Hindlimb muscle (tissue), 1 donor: ENCODE measurements around the gene ADGB. TPM values are rescaled to one million over a fixed set of nuclear protein-coding genes. Genes with fewer than 3 reads are reported as not detected.
"Not testable (repeated sequence)": the region's sequence is repeated elsewhere in the genome, so short reads cannot be mapped to it uniquely, and the experiment has no call there.

Source experiments
- DNase-seq: peaks from one replicate; pipeline ENCODE4 v3.0.0-alpha.2; 2013
- polyA plus RNA-seq: library from polyadenylated mRNA; unstranded; fragments of 120-200 nt; gene quantifications from one replicate; pipeline ENCODE4 v1.2.1, GENCODE V29; 2013; ENCODE audit not compliant: insufficient read length

ADGB gene
- not detected for polyA plus RNA-seq

DNA sequence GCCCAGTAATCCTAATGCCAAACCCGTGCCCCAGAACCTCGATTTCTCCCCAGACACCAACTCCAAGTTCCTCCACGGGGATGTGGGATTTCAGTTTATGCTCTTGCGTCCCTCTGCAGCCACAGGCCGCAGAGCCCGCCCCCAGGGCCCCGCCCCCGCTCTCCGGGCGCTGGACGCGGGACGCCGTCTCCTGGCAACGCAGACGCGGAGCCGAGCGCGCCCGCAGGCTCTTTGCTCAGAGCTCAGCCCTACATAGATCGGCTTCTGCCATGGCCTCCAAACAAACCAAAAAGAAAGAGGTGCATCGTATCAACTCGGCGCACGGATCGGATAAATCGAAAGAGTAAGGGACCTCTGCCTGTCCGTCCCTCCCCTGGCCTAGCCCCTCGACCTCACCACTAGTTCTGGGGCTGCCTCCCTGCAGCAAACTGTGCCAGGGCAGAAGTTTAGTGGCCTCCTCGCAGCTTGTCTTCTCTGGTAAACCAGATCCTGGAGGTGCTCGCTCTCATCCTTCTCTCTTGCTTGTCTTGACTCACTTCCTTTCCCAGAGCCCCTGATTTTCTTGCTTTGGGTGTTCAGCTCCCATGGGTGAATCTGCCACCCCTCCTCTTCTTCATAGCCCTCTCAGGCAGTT is at the start of gene ADGB:
TSS of gene ADGB (plus strand) at position 201 of the 634 bp plus-strand sequence. CDS start at position 270, 69 bp downstream.
- DNase-seq: peak; percentile 66

DNA sequence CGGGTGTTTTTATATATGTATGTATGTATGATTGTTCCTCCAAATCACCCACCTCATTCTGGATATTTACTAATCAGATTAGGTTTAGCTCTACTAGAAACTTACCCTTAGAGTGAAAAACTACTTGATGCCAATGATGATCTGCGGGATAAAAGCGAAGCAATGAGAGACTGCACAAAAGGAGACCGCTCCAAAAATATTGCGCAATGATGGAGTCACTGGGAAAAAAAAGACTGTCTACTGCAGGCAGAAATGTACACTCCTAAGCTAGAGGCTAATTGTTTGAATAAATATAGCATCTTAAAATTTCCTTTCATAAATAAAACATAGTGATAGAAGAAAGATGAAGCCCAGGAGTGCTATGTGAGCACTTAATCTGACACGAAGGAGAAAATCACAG is 47.9 kb upstream of the ADGB start:
- DNase-seq: no peak

- DNase-seq: no peak
Observed at GRCh38 chr6:146551545-146551944, 47.2 kb upstream of the ADGB start.

DNA sequence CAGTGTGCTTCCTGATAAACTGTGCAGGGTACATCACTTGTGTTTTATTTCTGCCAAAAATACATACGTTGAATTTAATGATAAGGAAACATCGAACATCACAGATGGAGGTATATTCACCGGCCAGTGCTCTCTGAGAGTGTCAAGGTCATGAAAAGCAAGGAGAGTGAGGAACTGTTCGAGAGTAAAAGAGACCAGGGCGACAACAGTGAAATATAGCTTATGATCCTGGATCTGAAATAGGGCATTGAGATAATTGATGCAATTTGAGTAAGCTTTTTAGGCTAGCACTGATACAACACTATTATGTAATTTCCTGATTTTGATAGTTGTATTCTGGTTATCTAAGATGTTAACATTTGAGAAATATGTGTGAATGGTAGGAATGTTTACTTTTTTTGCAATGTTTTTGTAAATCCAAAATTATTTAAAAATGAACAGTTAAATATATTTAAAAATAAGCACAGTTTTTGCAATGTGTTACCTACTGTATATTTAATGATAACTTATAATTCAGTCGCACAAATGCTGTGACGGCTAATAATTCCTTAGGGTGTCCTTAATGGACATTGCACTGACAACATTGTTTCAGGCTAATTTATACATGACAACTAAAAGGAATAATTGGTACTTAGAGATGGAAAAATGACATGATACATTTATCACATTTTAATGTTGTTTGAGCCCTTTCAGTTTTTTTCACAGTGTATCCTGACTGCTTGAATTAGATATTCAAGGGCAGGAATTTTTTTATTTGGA is 45.2 kb upstream of the ADGB start:
- DNase-seq: no peak

GRCh38 chr6:146560607-146561006 is 38.2 kb upstream of the ADGB start:
- DNase-seq: no peak

GRCh38 chr6:146566661-146567060 is 32.1 kb upstream of the ADGB start:
- not testable (repeated sequence) for DNase-seq

GRCh38 chr6:146568619-146569018 is 30.2 kb upstream of the ADGB start:
- not testable (repeated sequence) for DNase-seq

GRCh38 chr6:146574211-146574610 is 24.6 kb upstream of the ADGB start:
- DNase-seq: no peak

- DNase-seq: no peak
Observed at GRCh38 chr6:146578054-146578453, 20.7 kb upstream of the ADGB start.

GRCh38 chr6:146581968-146582367 is 16.8 kb upstream of the ADGB start:
- DNase-seq: no peak

DNA sequence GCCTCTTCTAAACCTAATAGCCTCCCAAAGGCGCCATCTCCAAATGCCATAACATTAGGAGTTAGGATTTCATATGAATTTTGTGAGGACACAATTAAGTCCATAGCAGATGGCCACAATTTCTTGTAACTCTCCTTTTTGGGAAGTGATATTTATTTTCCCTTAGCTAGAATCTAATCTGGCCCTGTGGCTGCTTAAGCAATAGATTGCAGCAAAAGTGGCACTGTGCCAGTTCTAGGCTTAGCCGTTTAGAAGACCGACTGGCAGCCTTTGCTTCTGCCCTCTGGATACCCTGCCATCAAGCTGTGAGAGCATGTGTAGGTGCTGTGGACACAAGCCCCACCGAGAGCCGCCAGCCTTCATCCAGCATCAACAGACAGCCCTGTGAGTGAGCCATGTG is 15.9 kb upstream of the ADGB start:
- DNase-seq: no peak

- no peak for DNase-seq
Observed at GRCh38 chr6:146583966-146584365, 14.8 kb upstream of the ADGB start.

GRCh38 chr6:146587459-146587858 is 11.3 kb upstream of the ADGB start:
- no peak for DNase-seq

GRCh38 chr6:146590492-146590891 is 8.3 kb upstream of the ADGB start:
- no peak for DNase-seq

- DNase-seq: no peak
Observed at GRCh38 chr6:146592451-146592850, 6.3 kb upstream of the ADGB start.

GRCh38 chr6:146593986-146594385 is 4.8 kb upstream of the ADGB start:
- DNase-seq: no peak

- DNase-seq: no peak
Observed at GRCh38 chr6:146594495-146594894, 4.3 kb upstream of the ADGB start.

DNA sequence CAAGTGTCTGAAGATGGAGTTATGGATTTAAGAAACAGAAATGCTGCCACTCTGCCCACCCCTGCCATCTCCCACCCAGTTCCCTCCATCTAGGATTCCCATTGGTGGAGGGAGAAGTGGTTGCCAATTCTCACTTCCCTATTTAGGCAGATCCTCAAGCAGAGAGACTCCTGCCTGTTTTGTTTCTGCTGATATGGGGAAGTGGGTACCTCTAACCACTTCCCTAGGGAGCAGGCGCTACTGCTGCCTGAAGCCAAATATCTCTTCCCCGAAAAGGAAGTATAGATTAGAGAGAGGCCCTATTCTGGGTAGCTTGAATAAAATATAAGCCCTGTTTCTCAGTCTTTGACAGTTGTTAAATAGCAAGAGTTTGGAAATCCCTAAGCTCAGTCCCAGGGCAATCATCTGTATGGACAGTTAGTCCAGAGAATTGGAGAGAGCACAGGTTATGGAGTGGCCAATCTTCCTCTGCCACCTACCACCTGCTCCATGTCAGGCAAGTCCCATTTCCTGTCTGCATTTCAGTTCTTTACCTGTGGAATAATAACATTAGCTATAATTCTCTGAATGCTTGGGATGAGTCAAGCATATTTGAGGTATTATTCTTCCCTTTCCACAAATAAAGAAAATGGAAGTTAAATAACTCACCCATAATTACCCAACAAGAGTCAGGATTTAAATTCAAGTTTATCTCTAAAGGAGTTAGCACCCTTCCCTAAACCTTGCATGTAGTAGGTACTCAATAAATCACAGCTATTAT is 2.6 kb upstream of the ADGB start:
- peak; percentile 30 for DNase-seq

DNA sequence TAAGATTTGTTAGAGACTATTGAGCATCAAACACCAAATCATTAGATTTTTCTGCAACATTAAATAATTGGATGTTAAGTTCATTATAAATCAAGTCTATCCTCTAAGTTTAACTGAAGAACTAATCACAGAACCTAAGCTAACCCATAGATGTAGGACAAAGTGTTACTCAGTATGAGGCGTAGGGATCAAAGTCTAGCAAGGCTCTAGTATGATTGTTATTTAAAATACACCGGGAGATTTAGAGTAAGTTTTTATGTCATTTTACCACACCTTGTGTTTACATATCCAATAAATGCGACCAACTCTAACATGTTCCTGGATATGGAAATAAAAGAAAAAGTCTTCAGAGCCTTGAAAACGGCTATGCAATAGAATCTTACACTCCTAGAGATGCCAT is 2.6 kb downstream of the ADGB start:
- no peak for DNase-seq

DNA sequence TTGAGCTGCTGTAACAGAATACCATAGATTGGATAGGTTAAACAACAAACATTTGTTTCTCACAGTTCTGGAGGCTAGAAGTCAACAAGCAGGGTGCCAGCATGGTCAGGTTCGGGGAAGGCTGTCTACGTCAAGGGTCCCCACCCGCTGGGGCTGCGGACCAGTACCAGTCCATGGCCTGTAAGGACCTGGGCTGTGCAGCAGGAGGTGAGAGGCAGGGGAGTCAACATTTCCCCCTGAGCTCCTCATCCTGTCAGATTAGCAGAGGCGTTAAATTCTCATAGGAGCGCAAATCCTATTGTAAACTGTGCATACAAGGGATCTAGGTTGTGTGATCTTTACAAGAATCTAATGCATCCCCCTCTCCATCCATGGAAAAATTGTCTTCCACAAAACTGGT is 3.8 kb downstream of the ADGB start:
- no peak for DNase-seq

DNA sequence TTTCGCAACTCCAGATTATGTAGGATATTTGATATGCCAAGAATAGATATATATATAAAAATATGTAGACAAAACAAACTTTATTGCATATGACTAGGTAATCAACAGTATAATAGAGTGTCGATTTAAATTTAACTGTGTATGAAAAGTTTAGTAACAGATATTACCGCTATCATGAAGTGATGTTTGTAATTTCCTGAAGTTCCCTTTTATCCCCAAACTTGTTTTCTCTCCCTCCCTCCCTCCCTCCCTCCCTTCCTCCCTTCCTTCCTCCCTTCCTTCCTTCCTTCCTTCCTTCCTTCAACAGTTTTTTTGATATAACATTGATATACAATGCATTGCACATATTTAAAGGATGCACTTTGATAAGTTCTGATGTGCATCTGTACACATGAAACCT is 15.2 kb downstream of the ADGB start:
- DNase-seq: no peak

DNA sequence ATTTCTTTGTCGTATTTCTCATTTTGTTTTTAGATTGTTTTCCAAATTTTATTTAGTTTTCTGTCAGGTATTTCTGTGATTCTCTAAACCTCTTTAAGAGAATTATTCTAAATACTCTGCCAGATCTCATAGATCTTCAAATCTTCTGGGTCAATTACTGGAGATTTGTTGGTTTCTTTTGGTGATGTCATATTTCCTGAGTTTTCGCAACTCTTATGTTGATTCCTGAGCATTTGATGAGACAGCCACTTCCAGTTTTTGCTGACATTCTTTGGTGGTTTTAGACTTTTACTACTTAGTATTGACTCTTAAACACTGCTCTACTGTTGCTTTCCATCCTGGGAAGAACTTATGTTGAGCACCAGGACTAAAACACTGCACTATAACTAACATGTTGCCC is 21.9 kb downstream of the ADGB start:
- DNase-seq: no peak

DNA sequence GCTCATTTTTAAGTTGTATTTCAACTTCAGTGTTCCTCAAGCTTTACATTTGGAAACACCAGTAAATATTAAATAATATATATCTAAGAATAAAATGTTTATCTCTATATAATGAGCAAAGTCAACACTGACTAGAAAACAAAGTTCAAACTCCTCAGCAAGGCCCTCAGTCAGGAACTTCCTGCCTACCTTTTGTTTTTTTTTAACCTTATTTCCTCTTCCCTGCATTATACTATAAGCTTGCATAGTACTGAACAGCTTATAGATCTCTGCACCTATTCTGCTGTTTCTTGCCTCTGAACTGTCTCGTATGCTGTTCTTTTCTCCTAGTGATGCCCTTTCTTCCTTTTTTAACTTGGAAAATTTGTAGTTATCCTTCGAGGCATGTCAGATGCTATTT is 29.6 kb downstream of the ADGB start:
- DNase-seq: no peak

- DNase-seq: no peak
Observed at GRCh38 chr6:146634022-146634421, 35.2 kb downstream of the ADGB start.
